Uterus (tissue), 4 donors: ENCODE measurements around the gene SHC2. TPM values are rescaled to one million over a fixed set of nuclear protein-coding genes. Genes with fewer than 3 reads are reported as not detected.

ENCODE experiments used
- DNase-seq, 2 donors: peaks; one replicate each; pipeline ENCODE4 v3.0.0-alpha.2; 2019 to 2020
- H3K27ac ChIP-seq, 2 donors: fragments of 200-600 bp; sonication (generic); 1 replicate in 1 of 2; 2 replicates in 1 of 2; pipeline ENCODE4 v1.5.1; 2016 to 2018
- H3K27me3 ChIP-seq, 2 donors: fragments of 200-600 bp; sonication (generic); one replicate each; pipeline ENCODE4 v1.5.1; 2018 to 2019; ENCODE audit warnings: control low read depth in 1 of 2
- H3K36me3 ChIP-seq, 2 donors: fragments of 200-600 bp; sonication (generic); one replicate each; pipeline ENCODE4 v1.5.1; 2019; ENCODE audit warnings: control low read depth in 1 of 2
- H3K4me1 ChIP-seq, 2 donors: fragments of 200-600 bp; sonication (generic); one replicate each; pipeline ENCODE4 v1.5.1; 2018 to 2019; ENCODE audit warnings: control low read depth in 1 of 2
- H3K4me3 ChIP-seq, 2 donors: fragments of 200-600 bp; sonication (generic); 1 replicate in 1 of 2; 2 replicates in 1 of 2; pipeline ENCODE4 v1.5.1; 2018 to 2019; ENCODE audit warnings: mild to moderate bottlenecking in 1 of 2
- H3K9me3 ChIP-seq, 2 donors: fragments of 200-600 bp; sonication (generic); one replicate each; pipeline ENCODE4 v1.5.1; 2019; ENCODE audit warnings: control low read depth in 1 of 2
- CTCF ChIP-seq, 4 experiments: fragments of 200-600 bp in 2 of 4; fragments of 450-650 bp in 2 of 4; sonication (generic) in 2 of 4; IDR thresholded peaks; one replicate each; pipeline ENCODE4 v1.5.1; 2016 to 2019; ENCODE audit warnings: antibody characterized with exemption in 4 of 4, mild to moderate bottlenecking in 2 of 4, moderate library complexity in 1 of 4
- POLR2A ChIP-seq, 2 donors: fragments of 450-650 bp; IDR thresholded peaks; one replicate each; pipeline ENCODE4 v1.6.1; 2016; ENCODE audit warnings: antibody characterized with exemption in 2 of 2, mild to moderate bottlenecking in 1 of 2, moderate library complexity in 1 of 2
- intact Hi-C: fragments of 100-400 bp; cut with DNase I; formaldehyde crosslinking; loops from one replicate; pipeline ENCODE4 v1.15.1; 2023; ENCODE audit warnings: low total_unique reads
- total RNA-seq, 4 donors: library from RNA; depleted of rRNA in 3 of 4; stranded (reverse); fragments of >200 nt in 3 of 4; gene quantifications; one replicate each; pipeline versions ENCODE4 v1.1.0 to v1.2.4, GENCODE V29; 2014 to 2023
- donor health status: DM: yes; HTN: yes; CAD: no.

SHC2 gene
- total RNA-seq, 4 donors from 2014 or later = 2.9 to 43.6 (median 8.4) TPM

- Histone ChIP-seq H3K4me3 (no peak overlapping the region), H3K4me1 (no peaks in the 10 kb centered on the region), H3K27ac (no peak overlapping the region), H3K9me3 (no peaks in the 10 kb centered on the region), H3K36me3 (no peaks in the 10 kb centered on the region), H3K27me3 (no peaks in the 10 kb centered on the region)
- intact Hi-C loops = no loop called here
- no peak for DNase-seq
- TF ChIP-seq CTCF (IDR thresholded peaks at IDR 0.05) (no peak), POLR2A (IDR thresholded peaks at IDR 0.05) (no peak)
Measured at GRCh38 chr19:478976-479375, 18.1 kb upstream of the SHC2 start.

GRCh38 chr19:478236-478903 is 17.5 kb upstream of the SHC2 start:
- Histone ChIP-seq H3K4me1 (no peaks in the 10 kb centered on the region), H3K4me3 (no peak overlapping the region), H3K9me3 (no peaks in the 10 kb centered on the region), H3K27me3 (no peaks in the 10 kb centered on the region), H3K36me3 (no peaks in the 10 kb centered on the region), H3K27ac (no peak overlapping the region)
- no peak for DNase-seq
- intact Hi-C loops = no loop called here
- TF ChIP-seq POLR2A (IDR thresholded peaks at IDR 0.05) (no peak), CTCF (IDR thresholded peaks at IDR 0.05) (no peak)

- no peak overlapping the region for H3K4me3 ChIP-seq
- no peak for DNase-seq
- no peak overlapping the region for H3K27ac ChIP-seq
- intact Hi-C loops = no loop called here
- H3K9me3 ChIP-seq = no peaks in the 10 kb centered on the region
- no peaks in the 10 kb centered on the region for H3K36me3 ChIP-seq
- no peaks in the 10 kb centered on the region for H3K27me3 ChIP-seq
- TF ChIP-seq POLR2A (IDR thresholded peaks at IDR 0.05) = no peak
- no peak for TF ChIP-seq CTCF (IDR thresholded peaks at IDR 0.05)
- H3K4me1 ChIP-seq = no peaks in the 10 kb centered on the region
Measured at GRCh38 chr19:475360-475759, 14.5 kb upstream of the SHC2 start.

- Histone ChIP-seq H3K4me1 (no peaks in the 10 kb centered on the region), H3K4me3 (no peak overlapping the region), H3K27me3 (no peaks in the 10 kb centered on the region), H3K36me3 (no peaks in the 10 kb centered on the region), H3K27ac (no peak overlapping the region), H3K9me3 (no peaks in the 10 kb centered on the region)
- TF ChIP-seq CTCF (IDR thresholded peaks at IDR 0.05) (no peak), POLR2A (IDR thresholded peaks at IDR 0.05) (no peak)
- no peak for DNase-seq
- intact Hi-C loops = no loop called here
Measured at GRCh38 chr19:474126-475078, 13.6 kb upstream of the SHC2 start.
